ENCODE data around the gene AK5. TPM values are rescaled to one million over a fixed set of nuclear protein-coding genes. Genes with fewer than 3 reads are reported as not detected.

AK5 gene
- total and polyA plus RNA-seq, 2 of the 4 experiments (the other 2 are of a cell fraction) = 22.5 to 25.8 TPM

GRCh38 chr1:77292551-77292950 is 10.7 kb downstream of the AK5 start:
- Histone ChIP-seq H2BK5ac (ENCODE audit: low read depth, low read length, poor library complexity, severe bottlenecking) (no peak overlapping the region), H2BK15ac (ENCODE audit: low read depth, low read length) (no peak overlapping the region), H2AK5ac (ENCODE audit: low read depth, low read length) (no peak overlapping the region), H3K79me1 (ENCODE audit: low read depth in 1 of 2, low read length in 2 of 2) (peaks cover 4 to 8% of the 10 kb centered on the region in 2 experiments; a peak in 2 of 4 replicates), H4K5ac (ENCODE audit: low read depth, low read length) (no peak overlapping the region), H3K4me3 (ENCODE audit: insufficient read depth, low read depth, low read length) (no peak overlapping the region), H3K4ac (ENCODE audit: low read depth, low read length) (no peak overlapping the region), H3K4me1 (ENCODE audit: control insufficient read depth, insufficient read depth, low read length) (no peaks in the 10 kb centered on the region), H3K23ac (ENCODE audit: low read depth, low read length) (no peak overlapping the region), H4K8ac (ENCODE audit: low read depth in 2 of 2, low read length in 2 of 2) (no peak overlapping the region), H4K20me1 (ENCODE audit: insufficient read depth, low read length) (no peaks in the 10 kb centered on the region), H3K36me3 (ENCODE audit: control insufficient read depth, insufficient read depth, low read length) (peaks cover 2% of the 10 kb centered on the region), H3K9me1 (ENCODE audit: insufficient read depth, low read length) (peaks cover 2% of the 10 kb centered on the region; the same call in 1 of the 2 replicates), H2AK9ac (replicated peaks; ENCODE audit: low read depth, low read length, poor library complexity) (no peak overlapping the region), H3K4me2 (ENCODE audit: low read depth, low read length) (no peak overlapping the region), H3K27me3 (ENCODE audit: control insufficient read depth, insufficient read depth, low read length) (no peaks in the 10 kb centered on the region), H2AFZ (replicated peaks; ENCODE audit: low read length, poor library complexity) (no peak overlapping the region), H3K14ac (replicated peaks; ENCODE audit: low read depth, low read length) (no peak overlapping the region), H4K91ac (ENCODE audit: insufficient read depth, low read depth, low read length) (no peak overlapping the region), H2BK120ac (ENCODE audit: low read depth, low read length) (no peak overlapping the region), H2BK20ac (ENCODE audit: low read depth, low read length) (no peak overlapping the region), H3K27ac (ENCODE audit: insufficient read depth, low read length) (no peak overlapping the region), H3K9ac (ENCODE audit: low read depth, low read length) (no peak overlapping the region), H3K9me3 (ENCODE audit: control insufficient read depth, insufficient read depth, low read length) (no peaks in the 10 kb centered on the region), H3K18ac (ENCODE audit: low read depth, low read length) (no peak overlapping the region), H3K56ac (ENCODE audit: extremely low read depth, insufficient read depth, low read length) (no peak overlapping the region)
- CTCF ChIA-PET = no interaction called here
- intact Hi-C loops (cut with micrococcal nuclease) (no loop called here), in situ Hi-C loops (cut with MboI; ENCODE audit: low sequenced_read_pairs) (no loop called here), dilution Hi-C loops (cut with HindIII; ENCODE audit: low sequenced_read_pairs, unreplicated experiment) (no loop called here)
- POLR2A ChIA-PET (ENCODE audit: unreplicated experiment) = no interaction called here
- DNase-seq = no peak
- no peak for TF ChIP-seq NFE2L2 (IDR thresholded peaks at IDR 0.05; ENCODE audit: low read depth, low read length)
- TF ChIP-seq, protein P1, sequence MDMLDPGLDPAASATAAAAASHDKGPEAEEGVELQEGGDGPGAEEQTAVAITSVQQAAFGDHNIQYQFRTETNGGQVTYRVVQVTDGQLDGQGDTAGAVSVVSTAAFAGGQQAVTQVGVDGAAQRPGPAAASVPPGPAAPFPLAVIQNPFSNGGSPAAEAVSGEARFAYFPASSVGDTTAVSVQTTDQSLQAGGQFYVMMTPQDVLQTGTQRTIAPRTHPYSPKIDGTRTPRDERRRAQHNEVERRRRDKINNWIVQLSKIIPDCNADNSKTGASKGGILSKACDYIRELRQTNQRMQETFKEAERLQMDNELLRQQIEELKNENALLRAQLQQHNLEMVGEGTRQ (IDR thresholded peaks at IDR 0.05; ENCODE audit: low read depth, low read length) = no peak
- BruUV-seq (replicated peaks) = no TSS peak
- no peak for ATAC-seq (ENCODE audit: low read depth)
- 90% methylated on average over 2 of the region's 4 CpGs; no CpG with 5 or more reads in 1 of the 2 experiments for WGBS, 2 experiments (ENCODE audit: extremely low coverage in 2 of 2, insufficient read length in 1 of 2)
